Activated T-helper 2 cell treated with anti-CD3 and anti-CD28 coated beads, Interferon-gamma antibody, Interleukin-2, Interleukin-4, amounts not matched to agents 10 μg/mL and 5 μg/mL and 100 μg/mL, durations not matched to agents 14 hours and 24 hours and 36 hours (primary cell): Measurements from ENCODE around the gene PTH1R. TPM values are rescaled to one million over a fixed set of nuclear protein-coding genes. Genes with fewer than 3 reads are reported as not detected.

ENCODE experiments used
- DNase-seq: peaks from one replicate; pipeline ENCODE4 v3.0.0; 2021; ENCODE audit warnings: low spot score
- H3K27ac Mint-ChIP-seq: one replicate; pipeline ENCODE4 v1.8.0; 2021; ENCODE audit warnings: mixed read lengths
- H3K27me3 Mint-ChIP-seq: one replicate; pipeline ENCODE4 v1.8.0; 2021; ENCODE audit warnings: low read depth, mixed read lengths
- H3K36me3 Mint-ChIP-seq: one replicate; pipeline ENCODE4 v1.8.0; 2021; ENCODE audit warnings: low read depth, mixed read lengths
- H3K4me1 Mint-ChIP-seq: one replicate; pipeline ENCODE4 v1.8.0; 2021; ENCODE audit warnings: low read depth, mixed read lengths
- H3K4me3 Mint-ChIP-seq: one replicate; pipeline ENCODE4 v1.8.0; 2021; ENCODE audit warnings: low read depth, mild to moderate bottlenecking, moderate library complexity, mixed read lengths
- H3K9me3 Mint-ChIP-seq: one replicate; pipeline ENCODE4 v1.8.0; 2021; ENCODE audit warnings: mixed read lengths
- intact Hi-C: fragments of 100-400 bp; cut with micrococcal nuclease; formaldehyde crosslinking; loops from one replicate; pipeline ENCODE4 v1.15.1; 2023
- total RNA-seq: library from RNA; stranded (reverse); gene quantifications from 2 replicates; pipeline ENCODE4 v1.2.3, GENCODE V29; 2022

Gene PTH1R
- total RNA-seq, 1 donor from 2014 or later: not detected

GRCh38 chr3:46931631-46932331 is 54.3 kb downstream of the PTH1R start:
- Mint-ChIP-seq H3K36me3 (peaks cover 63% of the 10 kb centered on the region), H3K4me3 (no peak overlapping the region), H3K27me3 (no peaks in the 10 kb centered on the region), H3K4me1 (peaks cover 55% of the 10 kb centered on the region), H3K27ac (peak overlapping the region; percentile 84), H3K9me3 (peaks cover 11% of the 10 kb centered on the region)
- intact Hi-C loops: loop anchor here (5.0 kb wide), 1 partner anchor 56 kb away; no protein-coding TSS in a partner anchor
- DNase-seq: no peak

DNA sequence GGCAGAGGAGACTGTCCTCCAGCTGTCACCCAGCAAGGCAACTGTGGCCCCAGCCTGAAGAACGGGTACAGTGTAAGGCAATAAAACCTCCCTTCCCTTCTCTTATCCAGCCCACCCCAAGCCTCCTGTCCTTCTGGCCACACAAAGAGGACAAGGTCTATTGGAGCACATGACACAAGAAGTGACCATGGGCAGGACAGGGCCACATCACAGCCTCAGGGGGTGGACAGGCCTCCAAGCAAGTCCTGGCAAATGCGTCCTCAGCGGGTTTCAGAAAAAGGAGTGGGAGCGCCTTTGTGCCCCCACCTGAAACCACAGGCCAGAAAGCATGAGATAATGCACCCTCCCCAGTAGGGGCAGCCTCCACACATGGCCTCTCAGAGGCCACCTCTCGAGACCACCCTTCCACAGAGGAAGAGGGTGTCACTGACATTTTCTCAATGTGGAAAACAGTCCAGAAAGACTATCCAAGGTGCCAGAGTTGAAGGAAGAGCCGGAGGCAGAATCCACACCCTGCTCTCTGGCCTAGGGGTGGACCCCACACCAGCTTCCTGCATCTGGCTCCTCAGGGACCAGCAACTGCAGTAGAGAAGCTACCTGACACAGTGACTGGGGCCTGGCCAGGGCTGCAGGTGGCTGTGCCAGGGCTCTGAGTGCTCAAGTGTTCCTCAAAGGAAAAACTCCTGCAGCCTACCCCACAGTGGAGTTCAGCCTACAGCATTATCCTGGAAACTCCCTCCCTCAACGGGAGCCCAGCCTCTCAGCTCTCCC is 55.1 kb downstream of the PTH1R start:
- H3K9me3 Mint-ChIP-seq: peaks cover 11% of the 10 kb centered on the region
- peaks cover 57% of the 10 kb centered on the region for H3K36me3 Mint-ChIP-seq
- no peaks in the 10 kb centered on the region for H3K27me3 Mint-ChIP-seq
- intact Hi-C loops: loop anchor here (5.0 kb wide), 1 partner anchor 55 kb away; no protein-coding TSS in a partner anchor
- no peak overlapping the region for H3K4me3 Mint-ChIP-seq
- peak overlapping the region; percentile 84 for H3K27ac Mint-ChIP-seq
- H3K4me1 Mint-ChIP-seq: peaks cover 48% of the 10 kb centered on the region
- no peak for DNase-seq

- no peak overlapping the region for H3K4me3 Mint-ChIP-seq
- H3K27ac Mint-ChIP-seq: no peak overlapping the region
- no peak for DNase-seq
These were observed 55.7 kb downstream of the PTH1R start for GRCh38 chr3:46933261-46933660.

GRCh38 chr3:46934072-46934471 is 56.6 kb downstream of the PTH1R start:
- intact Hi-C loops: loop anchor here (5.0 kb wide), 1 partner anchor 53 kb away; no protein-coding TSS in a partner anchor
- peaks cover 57% of the 10 kb centered on the region for H3K36me3 Mint-ChIP-seq
- peaks cover 40% of the 10 kb centered on the region for H3K4me1 Mint-ChIP-seq
- H3K27me3 Mint-ChIP-seq: no peaks in the 10 kb centered on the region
- H3K9me3 Mint-ChIP-seq: peaks cover 4% of the 10 kb centered on the region
- DNase-seq: no peak
- H3K27ac Mint-ChIP-seq: no peak overlapping the region
- no peak overlapping the region for H3K4me3 Mint-ChIP-seq

More at GRCh38 chr3:46933261-46933660, 55.7 kb downstream of the PTH1R start:
- H3K36me3 Mint-ChIP-seq: peaks cover 59% of the 10 kb centered on the region
- H3K4me1 Mint-ChIP-seq: peaks cover 43% of the 10 kb centered on the region
- no peaks in the 10 kb centered on the region for H3K27me3 Mint-ChIP-seq
- peaks cover 11% of the 10 kb centered on the region for H3K9me3 Mint-ChIP-seq
- intact Hi-C loops: loop anchor here (5.0 kb wide), 1 partner anchor 54 kb away; no protein-coding TSS in a partner anchor

GRCh38 chr3:46934498-46935167 is 57.1 kb downstream of the PTH1R start:
- no peak for DNase-seq
- intact Hi-C loops: loop anchor here (5.0 kb wide), 1 partner anchor 53 kb away; no protein-coding TSS in a partner anchor
- Mint-ChIP-seq H3K9me3 (no peaks in the 10 kb centered on the region), H3K27me3 (no peaks in the 10 kb centered on the region), H3K27ac (no peak overlapping the region), H3K4me1 (peaks cover 40% of the 10 kb centered on the region), H3K36me3 (peaks cover 57% of the 10 kb centered on the region), H3K4me3 (no peak overlapping the region)

DNA sequence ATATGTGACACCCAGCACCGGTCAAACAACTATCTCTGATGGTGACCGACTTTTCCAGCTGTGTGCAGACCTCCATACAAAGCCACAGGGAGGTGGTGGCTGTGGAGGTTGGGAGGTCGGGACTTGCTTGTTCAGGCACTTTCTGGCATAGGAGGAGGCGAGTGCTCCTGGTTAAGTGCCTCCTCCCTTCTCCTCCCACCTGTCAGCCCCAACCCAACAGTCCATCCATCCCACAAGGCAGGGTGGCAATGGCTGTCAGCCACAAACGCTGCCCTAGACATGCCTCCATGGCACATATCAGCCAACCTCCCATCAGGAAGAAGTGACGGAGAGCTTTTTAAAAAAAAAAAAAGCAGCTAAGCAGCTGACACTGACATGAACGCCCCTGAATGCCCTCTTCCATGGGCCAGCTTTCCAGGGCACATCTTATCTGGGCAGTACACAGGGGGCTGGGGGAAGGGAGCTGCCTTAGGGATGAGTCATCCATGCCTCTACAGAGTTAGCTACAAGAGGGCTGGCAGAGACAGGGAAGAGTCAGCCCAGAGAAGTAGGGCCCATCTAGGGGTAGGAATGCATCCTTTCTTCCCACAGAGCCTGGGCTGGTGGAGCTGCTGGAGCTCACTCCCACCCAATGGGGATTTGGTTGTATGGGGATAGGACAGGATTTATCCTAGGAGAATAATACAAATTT is 57.8 kb downstream of the PTH1R start:
- Mint-ChIP-seq H3K4me3 (no peak overlapping the region), H3K27me3 (no peaks in the 10 kb centered on the region), H3K36me3 (peaks cover 58% of the 10 kb centered on the region), H3K4me1 (peaks cover 45% of the 10 kb centered on the region), H3K27ac (no peak overlapping the region), H3K9me3 (no peaks in the 10 kb centered on the region)
- no peak for DNase-seq
- intact Hi-C loops: no loop called here

- H3K27ac Mint-ChIP-seq: peak overlapping the region; percentile 28
- H3K9me3 Mint-ChIP-seq: no peaks in the 10 kb centered on the region
- intact Hi-C loops: no loop called here
- H3K4me3 Mint-ChIP-seq: no peak overlapping the region
- peaks cover 58% of the 10 kb centered on the region for H3K36me3 Mint-ChIP-seq
- no peaks in the 10 kb centered on the region for H3K27me3 Mint-ChIP-seq
- H3K4me1 Mint-ChIP-seq: peaks cover 42% of the 10 kb centered on the region
- DNase-seq: no peak
These were observed 58.6 kb downstream of the PTH1R start for GRCh38 chr3:46935989-46936558.

GRCh38 chr3:46936733-46937250 is 59.3 kb downstream of the PTH1R start:
- Mint-ChIP-seq H3K27ac (no peak overlapping the region), H3K36me3 (peaks cover 53% of the 10 kb centered on the region)

DNA sequence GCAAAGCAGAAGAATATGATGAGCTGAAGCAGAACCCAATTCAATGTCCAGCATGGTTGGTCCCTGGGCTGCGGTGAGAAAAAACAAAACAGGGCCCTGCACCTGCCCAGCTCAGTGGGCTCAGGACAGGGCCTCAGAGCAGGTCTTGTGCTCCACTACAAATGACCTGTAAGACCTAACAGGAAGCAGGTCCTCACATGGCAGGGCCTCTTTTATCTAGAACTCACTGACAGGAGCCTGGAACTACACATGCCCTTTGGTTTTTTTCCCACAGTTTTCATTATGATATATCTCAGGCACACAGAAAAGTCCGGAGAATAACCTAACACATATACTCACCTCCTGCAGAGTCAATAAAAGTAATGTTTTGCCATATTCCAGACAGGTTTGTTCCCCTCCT is 60.6 kb downstream of the PTH1R start:
- Mint-ChIP-seq H3K4me3 (no peak overlapping the region), H3K27ac (no peak overlapping the region), H3K4me1 (peaks cover 32% of the 10 kb centered on the region)

More at GRCh38 chr3:46936733-46937250, 59.3 kb downstream of the PTH1R start:
- Mint-ChIP-seq H3K4me1 (peaks cover 35% of the 10 kb centered on the region), H3K9me3 (no peaks in the 10 kb centered on the region), H3K4me3 (no peak overlapping the region), H3K27me3 (no peaks in the 10 kb centered on the region)
- intact Hi-C loops: no loop called here
- DNase-seq: no peak

GRCh38 chr3:46939578-46940445 is 62.3 kb downstream of the PTH1R start:
- intact Hi-C loops: no loop called here
- DNase-seq: no peak
- Mint-ChIP-seq H3K36me3 (peaks cover 59% of the 10 kb centered on the region), H3K27me3 (no peaks in the 10 kb centered on the region), H3K27ac (peak overlapping the region; percentile 54), H3K4me1 (peaks cover 40% of the 10 kb centered on the region), H3K9me3 (no peaks in the 10 kb centered on the region), H3K4me3 (no peak overlapping the region)

More for the DNA sequence above, 60.6 kb downstream of the PTH1R start:
- no peaks in the 10 kb centered on the region for H3K27me3 Mint-ChIP-seq
- H3K9me3 Mint-ChIP-seq: no peaks in the 10 kb centered on the region
- intact Hi-C loops: no loop called here
- DNase-seq: no peak
- H3K36me3 Mint-ChIP-seq: peaks cover 53% of the 10 kb centered on the region

- H3K4me1 Mint-ChIP-seq: peaks cover 56% of the 10 kb centered on the region
- no peak for DNase-seq
- H3K27ac Mint-ChIP-seq: peak overlapping the region; percentile 28
- no peak overlapping the region for H3K4me3 Mint-ChIP-seq
- intact Hi-C loops: no loop called here
- no peaks in the 10 kb centered on the region for H3K27me3 Mint-ChIP-seq
- peaks cover 62% of the 10 kb centered on the region for H3K36me3 Mint-ChIP-seq
- H3K9me3 Mint-ChIP-seq: no peaks in the 10 kb centered on the region
These were observed 64.6 kb downstream of the PTH1R start for GRCh38 chr3:46942076-46942475.
